Head of caudate nucleus (tissue), 42 donors: ENCODE results near the gene APBA1.
"Not testable (repeated sequence)": the region's sequence is repeated elsewhere in the genome, so short reads cannot be mapped to it uniquely, and the experiment has no call there.

Source experiments
- DNase-seq, 42 donors: peaks; one replicate each; pipeline versions ENCODE4 v3.0.0 to v3.0.0-alpha.2; 2020 to 2021; ENCODE audit warnings: mixed read lengths in 7 of 42
- intact Hi-C: fragments of 100-400 bp; cut with DNase I; formaldehyde crosslinking; loops from one replicate; pipeline ENCODE4 v1.15.0; 2022

The APBA1 gene

DNA sequence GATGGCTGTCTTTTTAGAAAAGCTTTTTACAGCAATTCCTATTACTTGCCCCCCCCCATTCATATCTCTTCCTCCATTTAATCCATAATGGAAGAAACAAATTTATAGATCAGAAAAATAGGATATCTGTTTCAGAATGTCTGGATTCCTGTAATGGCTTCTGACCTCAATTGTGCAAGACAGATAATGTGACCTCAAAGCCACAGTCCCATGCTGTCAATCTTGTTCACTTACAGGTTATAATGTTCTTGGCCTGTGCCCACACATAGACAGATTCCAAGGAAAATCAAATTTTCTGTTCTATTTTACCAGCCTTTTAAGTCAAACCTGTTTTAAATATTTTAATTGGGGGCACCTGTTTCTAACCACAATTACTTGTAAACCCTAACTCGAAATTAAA, 203.8 kb downstream of the APBA1 start:
- peak in 1 of 42 donors; percentile 14 for DNase-seq
- intact Hi-C loops, result no loop called here

DNA sequence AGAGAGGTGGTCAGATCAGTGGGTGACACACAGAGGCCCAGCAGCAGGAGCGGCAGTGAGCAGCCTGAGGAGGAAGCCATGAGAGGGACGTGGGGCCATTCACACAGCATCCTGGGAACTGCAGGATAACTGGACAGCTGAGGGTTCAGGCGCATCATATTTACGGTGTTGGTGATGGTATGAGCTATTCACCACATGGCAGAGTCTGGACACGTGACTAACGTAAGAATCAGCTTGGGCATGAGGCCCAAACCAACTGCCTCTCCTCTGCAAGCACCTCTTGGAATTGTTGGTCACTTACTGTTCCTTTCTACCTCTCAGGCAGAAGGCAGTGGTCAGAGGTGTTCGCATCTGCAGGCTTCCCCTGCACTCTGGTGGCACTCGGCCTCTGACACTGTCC, 206.0 kb downstream of the APBA1 start:
- intact Hi-C loops, result no loop called here
- peak in 1 of 42 donors; percentile 19 for DNase-seq

DNA sequence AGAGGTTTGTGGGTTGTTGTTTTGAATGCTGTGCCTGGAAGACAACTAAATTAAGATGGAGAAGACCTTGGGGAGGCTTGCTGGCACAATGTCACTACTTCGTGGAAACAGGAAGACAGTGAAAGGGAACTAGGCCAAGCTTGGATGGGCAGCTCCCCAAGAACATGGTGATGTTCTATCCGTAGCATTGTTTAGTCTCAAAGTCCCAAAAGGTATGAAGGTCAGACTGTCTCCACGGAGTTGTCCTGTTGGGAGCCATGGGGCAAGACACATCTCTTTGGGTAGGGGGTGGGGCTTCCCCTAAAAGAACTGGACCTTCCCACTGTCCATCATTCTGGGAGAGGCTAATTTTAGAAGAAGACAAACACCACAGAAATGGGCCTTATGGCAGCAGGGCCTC, 206.7 kb downstream of the APBA1 start:
- peak in 2 of 42 donors; percentile 16 to 33 for DNase-seq
- intact Hi-C loops, result no loop called here

DNA sequence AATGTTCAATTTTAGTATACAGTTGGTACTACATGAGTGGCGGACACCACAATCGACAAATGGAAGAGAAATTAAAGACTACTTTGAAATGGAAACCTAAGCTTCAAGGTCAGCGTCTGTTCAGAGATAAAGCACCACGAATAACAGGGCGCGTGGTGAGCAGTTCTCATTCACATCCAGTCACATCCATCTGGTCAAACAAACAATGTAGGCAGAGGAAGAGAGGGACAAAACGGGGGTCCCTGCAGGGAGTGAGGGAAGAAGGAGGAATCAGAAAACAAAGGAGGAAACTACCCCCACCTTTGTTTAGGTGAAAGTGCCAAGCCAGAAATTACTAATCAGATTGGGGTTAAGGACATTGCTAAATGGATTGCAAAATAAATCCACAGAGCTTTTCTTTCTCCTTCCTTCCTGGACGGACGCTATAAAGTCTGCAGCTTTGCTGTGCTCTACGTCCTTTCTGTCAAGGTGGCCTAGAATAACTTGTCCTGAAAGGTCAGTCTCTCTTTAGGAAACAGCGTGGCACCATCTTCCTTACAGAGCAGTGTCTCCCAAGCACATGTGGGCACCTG, 208.6 kb downstream of the APBA1 start:
- intact Hi-C loops, result no loop called here
- peak in 1 of 42 donors; percentile 11 for DNase-seq

DNA sequence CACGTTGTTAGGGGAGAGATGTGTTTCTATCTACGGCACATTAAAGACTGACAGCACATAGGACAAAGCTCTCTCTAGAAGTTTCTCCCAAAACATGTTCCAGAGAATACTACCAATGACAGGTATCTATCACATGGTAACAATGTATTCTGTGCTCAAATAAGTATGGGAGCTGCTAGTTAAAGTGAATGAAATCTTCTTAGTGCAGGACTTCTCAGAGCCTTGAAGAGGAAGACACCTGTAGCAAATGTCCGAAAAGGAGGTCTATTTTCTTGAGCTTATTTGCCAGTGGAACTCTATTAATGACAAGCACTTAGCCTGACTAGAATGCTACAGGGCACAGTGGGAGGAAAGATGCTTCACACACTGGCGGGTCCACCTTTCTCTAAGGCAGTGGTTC, 209.8 kb downstream of the APBA1 start:
- peak in 1 of 42 donors; percentile 11 for DNase-seq
- intact Hi-C loops, result no loop called here

DNA sequence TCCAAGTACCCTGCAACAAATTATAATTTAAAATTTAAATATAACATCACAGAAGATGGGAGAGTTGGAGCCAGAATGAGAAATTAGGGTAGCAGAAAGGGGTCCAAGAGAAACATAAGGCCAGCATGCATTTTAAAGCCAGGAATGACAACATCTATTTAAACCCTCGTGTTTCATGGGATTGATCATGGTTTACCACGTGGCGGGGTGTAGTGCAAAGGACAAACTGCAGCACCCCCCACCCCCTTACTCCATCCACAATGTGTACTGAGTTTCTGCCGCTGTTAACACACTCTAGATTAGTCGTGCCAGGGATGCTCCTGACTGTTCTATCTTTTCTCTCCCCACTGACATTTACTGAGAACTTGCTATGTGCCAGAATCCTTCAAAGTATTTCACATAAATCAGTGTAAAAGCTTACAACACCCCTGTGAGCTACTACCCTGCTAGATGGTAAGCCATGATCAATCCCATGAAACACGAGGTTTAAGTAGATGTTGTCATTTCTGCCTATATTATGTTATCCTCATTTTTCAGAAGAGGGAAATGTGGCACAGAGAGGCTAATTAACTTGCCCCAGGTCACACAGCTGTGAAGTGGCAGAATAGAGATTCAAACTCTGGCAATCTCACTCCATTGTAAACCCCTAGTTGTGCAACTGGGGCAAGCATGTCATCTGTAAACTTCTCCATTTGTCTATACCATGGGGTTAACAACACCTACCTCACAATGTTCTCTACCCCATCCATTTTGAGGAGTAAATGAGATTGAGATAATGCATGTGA, 210.9 kb downstream of the APBA1 start:
- intact Hi-C loops, result no loop called here
- DNase-seq, result peak in 1 of 42 donors; percentile 13

DNA sequence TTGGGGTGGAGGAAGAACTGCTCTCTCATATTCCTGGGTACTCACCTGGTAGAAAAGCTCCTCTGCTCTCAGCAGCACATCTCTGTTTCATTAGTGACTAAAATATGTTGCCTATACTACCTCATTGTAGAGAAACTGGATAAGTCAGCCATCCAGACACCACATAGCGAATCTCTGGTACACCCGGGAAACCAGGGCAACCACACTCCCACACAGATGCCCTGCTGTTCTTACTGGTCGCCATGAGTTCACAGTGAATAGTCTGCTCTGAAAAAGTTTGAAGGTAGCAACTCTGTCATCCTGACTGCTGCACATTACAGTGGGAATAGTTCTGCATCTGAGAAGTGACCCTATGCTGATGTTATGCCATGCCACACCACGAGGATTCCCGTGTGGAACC, 212.2 kb downstream of the APBA1 start:
- DNase-seq, result peak in 2 of 42 donors; percentile 12 to 25
- intact Hi-C loops, result no loop called here

DNA sequence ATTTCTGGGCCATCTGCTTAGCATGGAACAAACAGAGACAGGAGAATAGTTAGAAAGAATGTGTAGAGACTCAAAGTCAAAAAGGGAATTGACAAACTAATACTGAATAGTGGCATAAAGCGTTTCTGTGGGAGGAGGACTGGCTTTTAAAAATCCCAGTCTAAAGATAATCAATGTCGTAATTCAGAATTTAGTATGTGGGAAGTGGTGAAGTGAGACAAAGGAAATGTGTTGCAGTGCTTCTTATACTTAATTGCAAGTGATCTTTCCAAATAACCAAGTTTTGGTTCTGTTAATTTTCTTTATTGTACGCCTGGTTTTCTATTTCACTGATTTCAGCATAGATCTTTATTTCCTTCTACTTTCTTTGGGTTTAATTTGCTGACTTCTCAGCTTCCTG, 214.0 kb downstream of the APBA1 start:
- DNase-seq, result no peak
- intact Hi-C loops, result no loop called here

DNA sequence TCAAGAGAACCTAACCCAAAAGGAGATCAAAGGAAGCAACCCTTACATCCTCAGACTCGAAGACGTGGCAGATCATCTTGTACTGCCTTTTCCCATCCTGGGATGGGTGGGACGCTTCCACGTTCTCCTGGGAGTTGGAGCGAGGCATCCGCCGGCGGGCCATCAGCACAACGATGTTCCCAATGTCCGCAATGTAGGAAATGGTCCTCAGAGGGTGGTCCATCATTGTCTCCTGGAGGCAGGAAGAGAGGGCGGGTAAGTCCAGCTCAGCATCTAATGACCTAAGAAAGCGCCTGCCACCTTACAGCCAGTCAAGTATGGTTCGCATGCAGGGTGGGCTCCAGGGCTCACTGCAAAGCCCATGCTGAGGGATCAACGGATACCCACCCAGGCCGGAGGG, 216.0 kb downstream of the APBA1 start:
- intact Hi-C loops, result no loop called here
- DNase-seq, result peak in 3 of 42 donors; percentile 13 to 30 (median 30)

DNA sequence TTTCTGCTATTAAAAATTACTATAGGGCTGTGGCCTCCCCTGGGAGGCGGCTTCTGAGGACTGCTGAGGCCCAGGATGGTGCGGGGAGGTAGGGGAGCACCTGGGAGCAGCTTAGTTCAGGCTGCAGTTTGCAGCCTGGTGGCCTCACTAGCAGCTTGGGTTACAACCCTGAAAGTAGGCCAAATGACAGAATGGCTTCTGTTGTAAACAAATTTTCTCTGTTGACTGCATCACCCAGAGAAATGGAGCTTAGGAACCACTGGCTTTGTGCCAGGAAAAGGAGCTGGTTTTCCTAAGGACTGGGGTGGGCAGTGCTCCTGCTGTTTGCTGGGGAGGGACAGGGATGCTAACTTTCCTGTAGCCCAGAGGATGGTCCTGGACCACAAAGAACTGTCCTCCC, 216.9 kb downstream of the APBA1 start:
- intact Hi-C loops, result no loop called here
- peak in 3 of 42 donors; percentile 34 to 42 (median 35) for DNase-seq

DNA sequence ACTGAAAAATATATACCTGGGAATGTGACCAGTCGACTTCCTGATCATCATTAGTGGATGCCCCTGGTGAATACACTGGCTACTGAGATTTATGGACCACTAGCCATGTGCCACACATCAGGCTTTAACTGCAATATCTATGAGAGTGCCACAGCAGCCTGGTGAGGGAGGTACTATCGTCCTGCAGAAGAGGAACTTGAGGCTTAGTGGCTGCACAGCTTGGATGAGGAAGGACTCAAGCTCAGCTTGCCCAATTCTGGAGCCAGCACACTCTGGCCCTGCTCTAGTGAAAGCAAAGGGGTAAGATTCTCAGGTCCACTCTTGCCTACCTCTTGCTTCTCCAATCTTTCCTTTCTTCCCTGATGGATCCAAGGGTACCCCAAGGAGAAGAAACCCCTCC, 217.8 kb downstream of the APBA1 start:
- DNase-seq, result peak in 3 of 42 donors; percentile 22 to 34 (median 33)
- intact Hi-C loops, result no loop called here

DNA sequence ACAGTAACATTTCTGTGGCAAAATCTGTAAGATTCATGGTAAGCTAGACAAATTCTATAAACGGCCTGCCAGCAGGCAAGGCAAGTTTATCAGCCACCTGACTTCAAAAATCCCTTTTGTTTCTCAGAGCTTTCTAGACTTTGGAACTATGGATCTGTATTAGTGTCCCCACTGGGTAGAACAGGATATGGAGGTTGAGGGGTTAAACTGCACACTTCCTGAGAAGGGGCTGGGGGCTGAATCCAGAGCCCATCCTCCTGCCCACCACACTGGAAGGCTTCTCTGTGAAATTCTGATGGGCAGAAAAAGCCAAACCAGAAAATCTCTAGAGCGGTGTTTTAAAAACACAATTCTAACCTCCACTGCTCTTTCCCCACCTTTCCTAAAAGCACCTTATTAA, 218.4 kb downstream of the APBA1 start:
- DNase-seq, result peak in 3 of 42 donors; percentile 2 to 26 (median 12)
- intact Hi-C loops, result no loop called here

DNA sequence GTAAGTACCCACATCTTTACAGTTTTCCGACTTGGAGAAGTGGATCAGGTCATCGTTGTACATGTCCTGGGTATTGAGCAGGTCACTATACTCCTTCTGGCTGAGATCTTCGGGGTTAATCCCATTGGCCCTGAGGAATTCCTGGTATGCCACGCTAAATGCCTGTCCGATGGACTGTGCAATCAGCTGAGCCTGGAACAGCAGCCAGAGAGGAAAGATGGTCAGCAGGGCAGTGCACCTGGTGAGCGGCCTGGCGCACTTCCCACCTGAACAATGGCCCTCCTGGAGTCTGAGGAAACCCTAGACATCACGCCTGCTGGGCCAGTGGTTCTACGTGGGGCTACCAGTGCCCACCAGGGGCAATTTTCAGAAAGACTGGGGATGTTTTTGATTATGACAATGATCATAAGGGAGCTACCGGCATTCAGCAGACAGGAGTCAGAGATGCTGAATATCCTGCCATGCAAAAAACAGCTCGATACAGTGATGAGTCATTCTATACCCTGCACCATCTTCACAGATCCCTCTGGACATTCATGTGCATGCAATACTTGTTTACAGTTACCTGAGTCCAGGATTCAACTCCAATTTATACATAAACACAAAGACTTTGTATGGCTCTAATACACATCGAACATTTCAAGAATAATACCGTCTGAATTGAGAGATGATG, 219.9 kb downstream of the APBA1 start:
- peak in 3 of 42 donors; percentile 13 to 32 (median 26) for DNase-seq
- intact Hi-C loops, result no loop called here

DNA sequence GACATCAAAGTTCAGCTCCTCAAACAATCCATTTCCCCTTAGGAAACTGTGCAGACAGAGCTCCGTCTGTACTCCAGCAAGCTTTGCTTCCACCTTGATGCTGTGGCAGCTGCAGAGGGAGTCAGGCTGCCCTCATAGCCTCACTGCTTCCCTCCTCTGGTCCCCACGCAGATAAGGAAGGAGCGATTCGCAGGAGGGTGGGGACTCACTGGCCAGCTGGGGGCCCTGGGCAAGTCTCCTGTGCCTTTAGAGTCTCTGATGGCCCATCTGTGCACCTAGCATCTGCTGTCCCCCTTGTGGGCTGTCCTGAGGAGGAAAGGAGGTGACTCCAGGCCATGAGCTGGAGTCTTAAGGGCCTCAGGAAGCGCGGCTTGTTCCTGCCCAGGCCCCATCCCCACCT, 225.7 kb downstream of the APBA1 start:
- intact Hi-C loops, result no loop called here
- peak in 2 of 42 donors; percentile 3 to 8 for DNase-seq

DNA sequence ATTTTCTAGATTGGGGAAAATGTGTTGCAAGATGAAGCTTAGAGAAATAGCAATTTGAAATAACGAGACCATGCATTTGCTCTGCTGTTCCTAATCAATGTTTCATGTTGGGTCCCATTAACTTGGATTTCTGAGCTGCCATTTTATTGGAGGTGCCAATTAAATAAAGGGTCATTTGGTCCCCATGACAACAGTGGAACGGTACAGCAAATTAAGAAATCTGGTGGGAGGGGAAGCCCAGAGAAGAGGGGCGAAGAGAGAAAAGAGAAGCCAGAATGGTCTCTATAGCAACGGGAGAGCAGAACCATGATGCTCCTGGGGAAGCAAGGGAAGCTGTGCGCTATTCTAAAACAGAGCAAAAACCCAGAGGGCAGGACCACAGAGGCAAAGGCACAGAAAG, 226.9 kb downstream of the APBA1 start:
- intact Hi-C loops, result no loop called here
- peak in 2 of 42 donors; percentile 12 to 15 for DNase-seq

DNA sequence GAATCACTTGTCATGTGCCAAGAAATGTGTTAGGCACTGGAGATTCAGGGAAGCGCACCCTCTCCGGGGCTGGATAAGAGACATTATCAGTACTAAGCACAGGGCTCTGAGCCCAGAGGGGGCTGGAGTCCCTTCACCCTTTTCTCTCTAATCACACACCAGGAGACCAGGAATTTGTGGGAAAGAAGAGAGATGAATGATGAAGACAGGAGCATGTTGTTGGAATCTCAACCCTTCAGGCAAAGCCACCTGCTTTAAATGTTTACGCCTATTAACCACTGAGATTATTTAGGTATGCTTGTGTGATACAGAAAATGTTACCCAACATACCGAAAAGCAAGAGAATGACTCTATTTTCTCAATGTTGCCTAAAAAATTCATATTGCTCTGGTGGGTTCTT, 227.4 kb downstream of the APBA1 start:
- DNase-seq, result peak in 2 of 42 donors; percentile 1 to 22
- intact Hi-C loops, result no loop called here

DNA sequence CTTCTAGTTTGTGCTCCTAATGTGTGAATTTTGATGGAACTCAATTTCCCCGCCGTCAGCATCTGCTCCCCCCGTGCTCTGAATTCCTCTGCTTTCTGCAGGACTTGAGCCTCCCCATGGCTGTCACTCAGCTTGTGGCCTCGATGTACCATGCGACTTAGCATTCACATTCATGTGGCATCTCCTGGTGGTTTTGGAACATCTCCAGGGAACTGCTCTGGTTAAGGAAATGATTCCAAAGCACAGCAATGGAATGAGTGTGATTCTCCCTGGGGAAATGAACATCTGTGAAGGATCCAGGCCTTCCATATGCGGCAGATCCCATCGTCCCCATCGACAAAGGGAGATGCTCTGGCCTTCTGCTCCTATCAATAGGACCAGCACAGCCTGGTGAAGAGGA, 228.2 kb downstream of the APBA1 start:
- intact Hi-C loops, result no loop called here
- peak in 2 of 42 donors; percentile 3 to 15 for DNase-seq

DNA sequence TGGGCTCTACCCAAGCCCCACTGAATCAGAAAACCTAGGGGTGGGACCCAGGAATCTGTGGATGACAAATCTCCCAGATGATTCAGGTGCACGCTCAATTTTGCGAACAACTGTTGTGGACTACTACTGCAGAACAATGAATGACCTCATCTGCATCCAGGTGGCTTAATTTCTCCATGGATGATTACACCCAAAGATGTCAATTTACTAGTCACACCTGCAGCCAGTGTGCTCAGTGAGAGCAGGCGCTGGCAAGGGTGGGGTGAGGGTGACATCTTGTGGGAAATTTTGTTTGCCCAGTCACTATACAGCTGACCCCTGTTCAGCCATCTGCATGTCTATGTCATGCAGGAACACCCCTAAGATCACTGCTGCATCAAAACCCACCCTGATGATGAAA, 229.0 kb downstream of the APBA1 start:
- intact Hi-C loops, result no loop called here
- DNase-seq, result peak in 2 of 42 donors; percentile 1 to 25

DNA sequence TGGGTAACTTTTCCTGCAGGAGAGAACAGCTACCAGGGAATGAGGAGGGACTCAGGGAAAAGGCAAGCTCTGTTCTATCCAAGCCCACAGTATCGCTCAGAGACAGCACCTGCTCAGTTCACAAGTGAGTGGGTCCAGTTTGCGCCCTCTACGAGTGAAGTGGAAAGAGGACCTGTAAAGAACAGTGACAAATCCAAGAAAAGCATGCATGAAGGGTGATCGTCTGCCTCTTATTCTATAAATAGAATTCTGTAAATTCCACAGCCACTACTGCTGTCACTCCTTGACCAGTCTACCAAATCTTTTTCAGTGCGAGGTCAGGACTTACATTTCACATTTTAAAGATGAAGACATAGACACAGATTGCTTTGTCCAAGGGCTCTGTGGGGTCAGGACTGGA, 229.7 kb downstream of the APBA1 start:
- intact Hi-C loops, result no loop called here
- no peak for DNase-seq

DNA sequence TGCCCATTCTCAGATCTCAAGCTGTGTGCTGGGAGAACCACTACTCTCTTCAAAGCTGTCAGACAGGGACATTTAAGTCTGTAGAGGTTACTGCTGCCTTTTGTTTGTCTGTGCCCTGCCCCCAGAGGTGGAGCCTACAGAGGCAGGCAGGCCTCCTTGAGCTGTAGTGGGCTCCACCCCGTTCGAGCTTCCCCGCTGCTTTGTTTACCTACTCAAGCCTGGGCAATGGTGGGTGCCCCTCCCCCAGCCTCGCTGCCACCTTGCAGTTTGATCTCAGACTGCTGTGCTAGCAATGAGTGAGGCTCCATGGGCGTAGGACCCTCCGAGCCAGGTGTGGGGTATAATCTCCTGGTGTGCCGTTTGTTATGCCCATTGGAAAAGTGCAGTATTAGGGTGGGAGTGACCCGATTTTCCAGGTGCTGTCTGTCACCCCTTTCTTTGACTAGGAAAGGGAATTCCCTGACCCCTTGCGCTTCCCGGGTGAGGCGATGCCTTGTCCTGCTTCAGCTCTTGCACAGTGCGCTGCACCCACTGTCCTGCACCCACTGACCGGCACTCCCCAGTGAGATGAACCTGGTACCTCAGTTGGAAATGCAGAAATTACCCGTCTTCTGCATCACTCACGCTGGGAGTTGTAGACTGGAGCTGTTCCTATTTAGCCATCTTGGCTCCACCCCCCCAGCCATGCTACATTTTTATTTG, 231.8 kb downstream of the APBA1 start:
- intact Hi-C loops, result not testable (repeated sequence)
- DNase-seq, result peak in 2 of 42 donors; percentile 1 to 11
